ENCODE data around the gene SAMD4A.

SAMD4A gene

GRCh38 chr14:54703724-54704123 lies 136.8 kb downstream of the SAMD4A start:
- H3K4me1 ChIP-seq (ENCODE audit: low read depth, poor library complexity, severe bottlenecking): peaks cover 9% of the 10 kb centered on the region
- H3K4me2 ChIP-seq: no peak overlapping the region
- no peak overlapping the region for H3K9ac ChIP-seq
- no peaks in the 10 kb centered on the region for H3K27me3 ChIP-seq (ENCODE audit: insufficient read depth, low read depth)
- no peak overlapping the region for H3K4me3 ChIP-seq (IDR thresholded peaks at IDR 0.05; ENCODE audit: insufficient read depth, low read depth, low read length)
- no peak overlapping the region for H2AFZ ChIP-seq (ENCODE audit: low read depth)
- H3K79me2 ChIP-seq (ENCODE audit: insufficient read depth, low read depth): no peaks in the 10 kb centered on the region
- no peaks in the 10 kb centered on the region for H4K20me1 ChIP-seq (ENCODE audit: insufficient read depth)
- no peak for TF ChIP-seq CTCF (conservative IDR thresholded peaks at IDR 0.05; ENCODE audit: low read depth, low read length)
- H3K36me3 ChIP-seq (ENCODE audit: insufficient read depth): no peaks in the 10 kb centered on the region
- no peak overlapping the region for H3K27ac ChIP-seq

- no peaks in the 10 kb centered on the region for H3K4me1 ChIP-seq (ENCODE audit: low read depth, poor library complexity, severe bottlenecking)
- no peaks in the 10 kb centered on the region for H3K79me2 ChIP-seq (ENCODE audit: insufficient read depth, low read depth)
- H3K36me3 ChIP-seq (ENCODE audit: insufficient read depth): no peaks in the 10 kb centered on the region
- no peak overlapping the region for H2AFZ ChIP-seq (ENCODE audit: low read depth)
- no peak overlapping the region for H3K4me2 ChIP-seq
- H3K9ac ChIP-seq: no peak overlapping the region
- TF ChIP-seq CTCF (conservative IDR thresholded peaks at IDR 0.05; ENCODE audit: low read depth, low read length): no peak
- no peak overlapping the region for H3K27ac ChIP-seq
- H4K20me1 ChIP-seq (ENCODE audit: insufficient read depth): no peaks in the 10 kb centered on the region
- no peak overlapping the region for H3K4me3 ChIP-seq (IDR thresholded peaks at IDR 0.05; ENCODE audit: insufficient read depth, low read depth, low read length)
- no peaks in the 10 kb centered on the region for H3K27me3 ChIP-seq (ENCODE audit: insufficient read depth, low read depth)
Observed at GRCh38 chr14:54704768-54705167, 137.8 kb downstream of the SAMD4A start.

- TF ChIP-seq CTCF (conservative IDR thresholded peaks at IDR 0.05; ENCODE audit: low read depth, low read length): no peak
- no peaks in the 10 kb centered on the region for H3K79me2 ChIP-seq (ENCODE audit: insufficient read depth, low read depth)
- H2AFZ ChIP-seq (ENCODE audit: low read depth): no peak overlapping the region
- no peak overlapping the region for H3K27ac ChIP-seq
- no peaks in the 10 kb centered on the region for H3K36me3 ChIP-seq (ENCODE audit: insufficient read depth)
- H4K20me1 ChIP-seq (ENCODE audit: insufficient read depth): no peaks in the 10 kb centered on the region
- no peak overlapping the region for H3K4me3 ChIP-seq (IDR thresholded peaks at IDR 0.05; ENCODE audit: insufficient read depth, low read depth, low read length)
- no peaks in the 10 kb centered on the region for H3K4me1 ChIP-seq (ENCODE audit: low read depth, poor library complexity, severe bottlenecking)
- no peaks in the 10 kb centered on the region for H3K27me3 ChIP-seq (ENCODE audit: insufficient read depth, low read depth)
- H3K9ac ChIP-seq: no peak overlapping the region
- no peak overlapping the region for H3K4me2 ChIP-seq
Observed at GRCh38 chr14:54706769-54707168, 139.8 kb downstream of the SAMD4A start.

GRCh38 chr14:54708161-54708560 lies 141.2 kb downstream of the SAMD4A start:
- Histone ChIP-seq H3K9ac (no peak overlapping the region), H3K36me3 (ENCODE audit: insufficient read depth) (no peaks in the 10 kb centered on the region), H3K27ac (no peak overlapping the region), H3K4me1 (ENCODE audit: low read depth, poor library complexity, severe bottlenecking) (no peaks in the 10 kb centered on the region), H3K4me3 (IDR thresholded peaks at IDR 0.05; ENCODE audit: insufficient read depth, low read depth, low read length) (no peak overlapping the region), H2AFZ (ENCODE audit: low read depth) (no peak overlapping the region), H3K79me2 (ENCODE audit: insufficient read depth, low read depth) (no peaks in the 10 kb centered on the region), H4K20me1 (ENCODE audit: insufficient read depth) (no peaks in the 10 kb centered on the region), H3K4me2 (no peak overlapping the region), H3K27me3 (ENCODE audit: insufficient read depth, low read depth) (no peaks in the 10 kb centered on the region)
- no peak for TF ChIP-seq CTCF (conservative IDR thresholded peaks at IDR 0.05; ENCODE audit: low read depth, low read length)

Measured in KMS-11 (cell line).